ENCODE results near the gene ZNF483.
"Not testable (repeated sequence)": the region's sequence is repeated elsewhere in the genome, so short reads cannot be mapped to it uniquely, and the experiment has no call there.

The ZNF483 gene

DNA sequence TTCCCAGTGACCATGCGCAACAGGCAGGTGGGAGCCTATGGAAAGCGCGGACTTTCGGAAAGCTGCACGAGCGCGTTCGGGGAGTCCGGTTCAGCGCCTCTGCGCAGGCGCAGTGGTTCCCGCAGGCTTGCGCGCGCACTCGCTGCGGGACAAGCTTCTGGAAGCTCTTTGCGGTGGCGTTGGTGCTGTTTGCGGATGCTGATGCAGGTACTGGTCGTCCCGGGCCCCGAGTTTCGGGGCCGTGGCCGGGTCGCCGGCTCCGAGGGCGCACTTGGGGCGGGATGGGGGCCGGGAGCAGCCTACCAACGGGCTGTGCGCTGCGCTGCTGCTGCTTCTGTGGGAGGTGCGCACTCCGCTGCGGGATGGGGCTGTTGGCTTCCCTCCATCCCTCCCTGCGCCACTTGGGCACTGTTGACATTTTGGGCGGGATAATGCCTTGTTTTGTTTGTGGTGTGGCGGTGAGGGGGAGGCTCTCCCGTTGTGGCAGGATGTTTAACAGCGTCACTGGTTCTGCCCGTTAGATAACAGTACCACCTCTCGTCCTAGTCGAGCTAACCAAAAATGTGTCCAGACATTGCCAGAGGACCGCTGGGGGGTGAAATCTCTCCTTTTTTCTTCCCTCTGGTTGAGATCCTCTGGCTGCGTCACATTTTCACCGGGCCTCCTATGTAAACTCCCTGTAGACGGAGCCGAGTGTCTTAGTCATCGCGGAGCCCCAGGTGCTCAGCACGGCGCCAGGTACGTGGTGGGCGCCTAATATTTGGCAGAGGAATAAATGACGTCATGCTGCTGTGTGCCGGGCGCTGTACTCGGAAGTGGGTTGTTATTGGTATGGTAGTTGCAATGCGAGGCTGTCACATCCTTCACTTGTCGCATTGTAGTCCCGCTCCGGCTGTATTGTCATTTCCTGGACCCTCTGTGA, at the start of gene ZNF483:
Gene ZNF483 (plus strand): TSS at position 124 of the 922 bp plus-strand sequence. CDS start 2,217 bp downstream, outside the sequence.
- DNase-seq: peak; percentile 72

DNA sequence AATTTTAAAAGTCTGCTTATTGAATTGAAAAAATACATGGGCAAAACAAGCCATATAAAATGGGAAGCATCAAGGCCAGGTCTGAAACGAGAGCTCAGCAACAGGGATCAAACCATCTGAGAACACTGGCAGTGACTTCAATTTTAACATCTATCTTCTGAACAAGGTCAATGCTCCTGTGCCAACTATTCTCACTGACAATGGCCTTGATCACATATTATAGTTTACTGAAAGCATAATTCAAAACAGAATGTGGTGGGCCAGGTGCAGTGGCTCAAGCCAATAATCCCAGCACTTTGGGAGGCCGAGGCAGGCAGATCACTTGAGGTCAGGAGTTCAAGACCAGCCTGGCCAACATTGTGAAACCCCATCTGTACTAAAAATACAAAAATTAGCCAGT, 49.8 kb upstream of the ZNF483 start:
- no peak for DNase-seq

DNA sequence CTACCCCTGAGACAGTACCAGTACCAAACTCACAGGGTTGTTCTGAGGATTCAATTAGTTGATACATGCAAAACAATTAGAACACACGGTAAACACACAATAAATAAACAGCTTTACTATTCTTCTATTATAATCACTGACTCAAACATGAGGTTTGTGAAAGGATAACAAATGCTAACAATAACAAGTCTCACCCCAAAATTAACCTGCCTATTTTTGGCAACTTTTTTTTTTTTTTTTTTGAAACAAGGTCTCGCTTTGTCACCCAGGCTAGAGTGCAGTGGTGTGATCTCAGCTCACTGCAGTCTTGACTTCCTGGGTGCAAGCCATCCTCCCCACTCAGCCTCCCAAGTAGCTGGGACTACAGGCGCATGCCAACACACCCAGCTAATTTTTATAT, 47.3 kb upstream of the ZNF483 start:
- DNase-seq: no peak

DNA sequence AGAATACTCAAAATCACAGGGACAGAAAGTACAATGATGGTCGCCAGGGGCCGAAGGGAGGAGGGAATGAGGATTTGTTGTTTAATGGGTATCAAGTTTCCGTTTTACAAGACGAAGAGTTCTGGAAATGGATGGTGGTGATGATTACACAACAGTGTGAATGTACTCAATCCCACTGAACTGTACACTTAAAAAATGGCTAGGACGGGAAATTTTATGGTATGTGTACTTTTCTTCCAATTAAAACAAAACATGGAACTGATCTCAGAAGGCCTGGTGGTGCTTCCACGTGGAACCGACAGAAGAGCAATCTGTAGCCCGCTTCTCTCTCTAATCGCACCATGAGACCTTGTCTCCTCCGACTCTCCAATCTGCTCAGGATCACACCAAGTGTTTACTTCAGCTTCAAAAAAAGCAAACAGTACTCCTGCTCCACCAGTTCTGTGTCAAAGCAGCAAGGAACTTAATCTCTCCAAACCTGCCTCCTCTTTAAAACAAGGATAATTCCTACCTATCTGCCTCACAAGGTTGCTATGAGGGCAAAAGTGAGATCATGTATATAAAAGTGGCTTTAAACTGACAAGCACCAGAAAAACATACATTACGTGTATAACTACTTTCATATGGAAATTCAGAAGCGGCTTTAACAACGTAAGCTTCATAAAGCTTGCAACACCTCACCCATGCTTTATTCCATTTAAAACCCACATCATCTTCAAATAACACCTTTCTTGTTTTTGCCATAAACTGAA, 42.9 kb upstream of the ZNF483 start:
- no peak for DNase-seq

DNA sequence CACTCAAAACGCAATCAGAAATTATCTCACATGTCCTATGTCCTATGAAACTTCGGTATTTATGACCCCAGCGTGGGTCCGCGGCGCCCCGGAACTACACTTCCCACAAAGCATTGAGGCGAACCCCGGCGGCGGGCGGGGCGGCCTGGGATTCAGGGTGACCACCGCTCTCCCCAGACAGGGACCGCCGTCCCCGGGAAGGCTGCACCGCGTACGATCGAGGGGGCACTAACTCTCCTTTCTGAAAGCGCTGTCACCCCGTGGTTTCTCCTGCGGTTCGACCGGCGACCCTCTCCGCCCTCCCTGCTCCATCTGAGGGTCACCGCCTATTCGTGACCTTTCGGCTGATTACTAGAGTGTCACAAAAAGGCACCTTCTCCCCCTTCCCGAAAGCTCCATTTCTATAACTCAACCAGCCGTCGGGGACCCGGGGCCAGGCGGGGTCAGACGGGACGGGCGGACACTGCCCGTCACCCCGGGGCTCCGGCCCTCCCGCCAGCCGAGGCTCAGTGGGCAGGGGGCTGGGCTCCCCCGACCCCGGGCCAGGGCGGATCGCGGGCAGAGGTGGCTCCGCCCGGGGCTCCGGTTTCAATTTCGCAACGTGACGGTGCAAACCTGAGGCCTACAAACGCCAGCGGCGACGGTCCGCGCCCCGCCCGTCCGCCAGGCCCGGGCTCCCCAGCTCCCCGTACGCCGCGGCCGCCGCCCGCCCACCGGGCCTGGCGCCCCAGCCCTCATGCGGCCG, 42.1 kb upstream of the ZNF483 start:
- DNase-seq: peak; percentile 75

DNA sequence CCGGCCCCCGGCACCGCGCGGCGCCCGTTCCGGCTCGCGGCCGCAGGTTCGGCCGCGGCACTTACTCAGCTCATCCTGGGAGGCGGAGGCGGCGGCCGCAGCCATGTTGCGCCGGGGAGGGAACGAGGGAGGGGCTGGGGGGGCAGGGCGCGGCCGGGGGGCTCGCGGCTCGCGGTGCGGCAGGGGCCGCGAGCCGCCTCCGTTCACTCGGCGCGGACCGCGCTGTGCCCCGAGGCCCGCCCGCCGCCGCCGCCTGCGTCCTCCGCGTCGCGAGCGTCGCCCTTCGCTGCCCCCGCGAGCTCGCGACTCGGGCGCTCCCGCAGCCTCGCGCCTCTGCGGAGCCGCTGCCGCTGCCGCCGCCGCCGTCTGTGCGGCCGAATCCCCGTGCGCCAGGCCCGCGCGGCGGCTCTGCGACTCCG, 41.5 kb upstream of the ZNF483 start:
- peak; percentile 60 for DNase-seq

DNA sequence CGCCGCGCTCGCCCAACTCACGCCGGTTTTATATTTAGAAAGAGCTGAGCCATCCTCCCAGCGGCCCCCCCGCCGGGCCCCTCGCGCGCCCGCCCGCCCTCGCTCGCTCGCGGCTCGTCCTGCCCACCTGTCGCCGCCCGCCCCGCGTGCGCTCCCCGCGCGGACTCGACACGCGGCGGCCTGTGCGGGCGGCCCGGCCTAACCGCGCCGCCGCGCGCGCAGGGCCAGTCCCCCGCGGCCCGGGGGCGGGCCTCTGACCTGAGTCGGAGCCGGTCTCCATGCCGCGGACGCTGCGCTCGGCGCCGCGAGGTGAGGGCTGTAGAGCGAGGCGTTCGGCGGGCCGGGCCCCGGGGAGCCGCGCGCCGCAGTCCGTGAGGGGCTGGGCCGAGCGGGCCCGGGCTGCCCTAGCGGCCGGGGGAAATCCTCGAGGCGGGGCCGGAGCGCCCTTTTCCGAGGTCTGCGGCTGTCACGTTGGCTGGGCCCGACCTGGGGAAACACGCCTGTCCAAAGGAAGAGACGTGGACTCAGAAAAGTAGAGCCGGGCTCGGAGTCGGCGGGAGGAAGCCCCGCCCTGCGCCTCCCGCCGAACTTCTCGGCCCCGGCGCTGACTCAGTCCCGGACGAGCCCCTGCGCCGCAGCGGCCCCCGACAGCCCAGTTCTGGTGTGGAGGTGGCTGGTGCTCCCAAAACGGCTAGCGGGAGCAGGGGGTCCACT, 41.0 kb upstream of the ZNF483 start, which contains the start of gene ECPAS:
Gene ECPAS (minus strand): TSS at position 526 of the 714 bp plus-strand sequence. CDS start 11,465 bp downstream, outside the sequence.
- peak; percentile 87 for DNase-seq

DNA sequence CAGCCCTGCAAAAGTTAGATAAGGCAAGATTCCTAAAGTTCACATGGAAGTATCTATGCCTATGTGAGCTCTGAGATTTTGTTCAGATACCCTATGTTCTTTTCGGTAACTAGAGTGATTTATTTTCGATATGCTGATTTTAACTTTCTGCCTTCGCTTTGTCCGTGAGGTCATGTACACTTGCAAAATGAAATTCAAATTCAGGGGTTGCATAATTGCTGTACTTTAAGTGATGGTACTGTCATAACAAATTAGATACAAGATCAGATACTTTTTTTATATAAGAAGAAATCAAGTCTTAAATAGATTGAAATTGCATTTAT, 40.4 kb upstream of the ZNF483 start:
- no peak for DNase-seq

DNA sequence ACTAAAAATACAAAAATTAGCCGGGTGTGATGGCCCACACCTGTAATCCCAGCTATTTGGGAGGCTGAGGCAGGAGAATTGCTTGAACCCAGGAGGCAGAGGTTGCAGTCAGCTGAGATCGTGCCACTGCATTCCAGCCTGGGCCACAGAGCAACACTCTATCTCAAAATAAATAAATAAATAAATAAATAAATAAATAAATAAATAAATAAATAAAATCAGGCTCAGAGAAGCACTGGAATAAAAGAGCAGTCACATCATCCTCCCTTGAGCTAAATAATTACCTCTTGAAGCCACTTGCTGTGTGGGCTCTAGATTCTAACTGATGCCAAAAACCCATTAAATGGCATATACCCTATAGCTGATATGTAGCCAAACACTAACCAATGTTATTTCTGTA, 27.8 kb upstream of the ZNF483 start:
- DNase-seq: not testable (repeated sequence)

DNA sequence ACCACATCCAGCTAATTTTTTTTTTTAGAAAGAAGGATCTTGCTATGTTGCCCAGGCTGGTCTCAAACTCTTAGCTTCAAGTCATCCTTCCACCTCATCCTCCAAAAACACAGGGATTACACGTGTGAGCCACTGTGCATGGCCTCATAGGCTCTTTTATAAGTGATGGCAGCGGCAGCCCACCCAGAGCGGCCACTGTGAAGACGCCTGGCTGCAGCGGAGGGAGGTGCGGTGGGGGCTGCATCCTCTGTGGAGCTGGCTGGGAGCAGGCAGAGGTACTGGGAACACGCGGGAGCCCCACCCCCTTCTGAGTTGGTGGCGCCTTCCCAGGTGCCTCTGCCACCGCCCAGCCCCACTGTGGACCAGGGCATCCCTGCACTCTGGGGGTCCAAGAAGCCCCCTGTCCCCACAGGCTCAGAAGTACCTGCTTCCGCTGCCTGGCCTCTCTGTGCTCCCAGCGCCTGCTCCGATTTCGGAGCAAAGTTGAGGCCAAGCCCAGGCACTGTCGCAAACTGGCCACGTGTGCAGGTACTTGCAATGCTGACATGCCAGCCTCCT, 23.9 kb upstream of the ZNF483 start:
- DNase-seq: no peak

DNA sequence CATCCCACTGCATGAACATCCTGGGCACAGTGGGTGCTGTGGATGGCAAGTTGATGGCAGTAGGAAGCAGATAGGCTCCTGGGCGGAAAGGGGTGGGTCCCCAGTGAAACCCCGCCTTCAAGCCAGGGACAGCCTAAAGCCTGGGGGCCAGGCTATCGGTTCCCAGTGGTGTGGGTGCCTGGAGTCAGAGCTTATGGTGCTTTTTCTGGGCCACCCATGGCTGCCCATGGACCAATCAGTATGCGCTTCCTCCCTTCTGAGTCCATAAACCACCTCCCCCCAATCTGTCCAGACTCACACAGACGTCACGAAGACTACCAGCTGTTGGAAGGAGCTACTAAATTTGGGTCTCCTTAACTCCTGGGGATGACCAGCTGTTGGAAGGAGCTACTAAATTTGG, 23.3 kb upstream of the ZNF483 start:
- no peak for DNase-seq

DNA sequence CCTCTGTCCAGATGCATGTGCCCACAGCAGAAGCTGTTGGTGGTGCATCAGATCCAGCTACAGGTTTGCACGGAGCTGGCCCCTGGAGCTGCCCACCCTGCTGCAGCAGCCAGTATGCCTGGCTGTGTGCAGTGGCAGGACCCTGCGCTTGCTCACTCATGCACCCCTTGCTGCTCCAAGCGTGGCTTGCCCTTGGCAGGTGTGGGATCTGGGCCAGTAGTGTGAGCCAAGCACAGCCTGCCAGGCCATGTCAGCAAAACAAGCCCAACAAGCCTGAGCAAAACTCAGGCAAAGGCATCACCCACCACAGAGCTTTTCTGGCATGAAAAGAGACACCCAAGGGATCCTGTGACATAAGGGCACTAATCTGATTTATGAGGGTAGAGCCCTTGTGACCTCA, 22.5 kb upstream of the ZNF483 start:
- DNase-seq: no peak

DNA sequence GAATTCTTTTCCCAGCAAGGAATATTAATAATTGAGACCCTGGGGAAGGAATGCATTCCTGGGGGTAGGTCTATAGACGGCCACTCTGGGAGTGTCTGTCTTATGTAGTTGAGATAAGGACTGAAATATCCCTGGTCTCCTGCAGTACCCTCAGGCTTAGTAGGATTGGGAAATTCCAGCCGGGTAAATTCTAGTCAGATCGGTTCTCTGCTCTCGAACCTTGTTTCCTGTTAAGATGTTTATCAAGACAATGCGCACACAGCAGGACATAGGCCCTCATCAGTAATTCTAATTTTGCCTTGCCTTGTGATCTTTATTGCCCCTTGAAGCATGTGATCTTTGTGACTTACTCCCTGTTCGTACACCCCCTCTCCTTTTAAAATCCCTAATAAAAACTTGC, 13.4 kb upstream of the ZNF483 start:
- not testable (repeated sequence) for DNase-seq

DNA sequence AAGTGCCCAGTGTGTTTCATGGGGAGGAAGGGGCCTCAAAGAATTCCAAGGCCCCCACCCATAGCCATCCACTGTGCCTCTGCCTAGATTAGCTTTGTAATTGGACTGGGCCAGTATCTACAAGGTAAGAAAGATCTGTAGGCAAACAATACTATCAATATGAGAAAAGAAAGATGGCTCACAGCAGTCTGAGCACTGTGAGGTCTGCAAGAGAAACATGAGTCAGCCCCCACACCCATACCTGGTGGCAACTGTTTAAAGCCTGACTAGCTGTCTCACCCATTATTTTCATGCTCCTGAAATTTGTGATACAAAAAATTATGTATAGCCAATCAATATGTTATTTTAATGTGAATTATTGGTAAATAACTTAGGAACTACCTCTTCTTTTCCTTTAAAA, 10.0 kb upstream of the ZNF483 start:
- no peak for DNase-seq

DNA sequence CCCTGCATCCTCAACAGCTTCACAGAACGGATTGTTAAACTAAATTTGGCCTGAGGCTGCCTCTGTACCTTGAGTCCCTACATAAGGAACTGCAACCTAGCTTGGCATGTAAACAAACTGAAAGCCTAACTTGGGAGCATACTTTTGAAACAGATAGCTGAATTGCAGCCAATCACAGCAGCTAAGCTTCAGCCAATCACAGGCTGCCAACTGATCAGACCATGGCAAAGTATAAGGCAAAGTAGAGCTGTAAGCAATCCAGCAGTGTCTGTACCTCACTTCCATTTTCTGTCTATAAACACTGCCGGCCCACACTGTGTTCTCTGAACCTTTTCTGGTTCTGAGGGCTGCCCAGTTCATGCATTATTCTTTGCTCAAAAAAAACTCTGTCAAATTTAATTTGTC, 8.9 kb upstream of the ZNF483 start:
- no peak for DNase-seq

DNA sequence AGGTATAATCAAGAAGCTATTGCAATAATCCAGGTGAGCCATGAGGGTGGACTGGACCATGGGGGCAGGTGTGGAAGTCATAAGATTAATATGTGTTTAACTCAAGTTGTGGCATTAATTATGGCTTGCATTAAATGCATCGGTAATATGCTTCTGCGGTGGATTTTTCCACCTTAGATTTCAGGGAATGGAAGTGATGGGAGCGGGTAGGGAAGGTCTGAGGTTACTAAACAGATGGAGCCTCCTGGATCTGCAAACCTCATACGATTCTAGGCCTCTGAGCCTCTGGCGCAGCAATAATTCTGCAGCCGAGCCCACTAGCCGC, 286 bp upstream of the ZNF483 start:
- no peak for DNase-seq

DNA sequence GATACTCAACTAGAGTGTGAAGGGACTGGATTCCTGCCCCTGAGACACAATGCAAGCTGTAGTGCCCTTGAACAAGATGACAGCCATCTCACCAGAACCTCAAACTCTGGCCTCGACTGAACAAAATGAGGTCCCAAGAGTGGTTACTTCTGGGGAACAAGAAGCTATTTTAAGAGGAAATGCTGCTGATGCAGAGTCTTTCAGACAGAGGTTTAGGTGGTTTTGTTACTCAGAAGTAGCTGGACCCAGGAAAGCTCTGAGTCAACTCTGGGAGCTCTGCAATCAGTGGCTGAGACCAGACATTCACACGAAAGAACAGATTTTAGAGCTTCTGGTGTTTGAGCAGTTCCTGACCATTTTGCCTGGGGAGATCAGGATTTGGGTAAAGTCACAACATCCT, 2.4 kb downstream of the ZNF483 start:
- peak; percentile 55 for DNase-seq

DNA sequence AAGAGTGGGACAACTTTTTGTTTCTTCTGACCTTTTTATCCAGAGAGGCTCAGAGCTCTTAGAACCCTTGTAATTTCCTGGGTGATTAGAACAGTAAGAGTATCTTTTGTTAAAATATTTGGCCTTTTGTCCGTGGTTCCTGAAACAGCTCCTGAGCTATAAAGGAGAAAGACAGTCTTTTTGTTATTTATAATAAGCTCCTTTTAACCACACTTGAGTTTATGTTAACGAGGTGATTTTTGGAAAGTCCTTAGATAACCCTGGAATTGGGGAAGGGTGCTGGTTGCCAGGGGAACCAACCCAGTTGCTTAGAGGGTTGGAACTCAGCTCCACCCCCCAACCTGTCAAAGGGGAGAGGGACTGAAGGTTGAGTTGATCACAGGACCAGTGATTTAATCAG, 4.8 kb downstream of the ZNF483 start:
- DNase-seq: no peak

DNA sequence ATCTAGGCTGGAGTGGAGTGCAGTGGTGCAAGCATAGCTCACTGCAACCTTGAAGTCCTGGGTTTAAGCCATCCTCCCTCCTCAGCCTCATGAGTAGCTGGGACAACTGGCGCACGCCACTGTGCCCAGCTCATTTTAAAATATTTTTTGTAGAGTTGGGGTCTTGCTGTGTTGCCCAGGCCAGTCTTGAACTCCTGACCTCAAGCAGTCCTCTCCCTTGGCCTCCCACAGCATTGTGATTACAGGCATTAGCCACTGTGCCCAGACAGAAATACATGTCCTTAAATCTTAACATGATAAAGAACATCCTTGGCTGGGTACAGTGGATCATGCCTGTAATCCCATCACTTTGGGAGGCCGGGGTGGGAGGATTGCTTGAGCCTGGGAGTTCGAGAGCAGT, 6.7 kb downstream of the ZNF483 start:
- no peak for DNase-seq

DNA sequence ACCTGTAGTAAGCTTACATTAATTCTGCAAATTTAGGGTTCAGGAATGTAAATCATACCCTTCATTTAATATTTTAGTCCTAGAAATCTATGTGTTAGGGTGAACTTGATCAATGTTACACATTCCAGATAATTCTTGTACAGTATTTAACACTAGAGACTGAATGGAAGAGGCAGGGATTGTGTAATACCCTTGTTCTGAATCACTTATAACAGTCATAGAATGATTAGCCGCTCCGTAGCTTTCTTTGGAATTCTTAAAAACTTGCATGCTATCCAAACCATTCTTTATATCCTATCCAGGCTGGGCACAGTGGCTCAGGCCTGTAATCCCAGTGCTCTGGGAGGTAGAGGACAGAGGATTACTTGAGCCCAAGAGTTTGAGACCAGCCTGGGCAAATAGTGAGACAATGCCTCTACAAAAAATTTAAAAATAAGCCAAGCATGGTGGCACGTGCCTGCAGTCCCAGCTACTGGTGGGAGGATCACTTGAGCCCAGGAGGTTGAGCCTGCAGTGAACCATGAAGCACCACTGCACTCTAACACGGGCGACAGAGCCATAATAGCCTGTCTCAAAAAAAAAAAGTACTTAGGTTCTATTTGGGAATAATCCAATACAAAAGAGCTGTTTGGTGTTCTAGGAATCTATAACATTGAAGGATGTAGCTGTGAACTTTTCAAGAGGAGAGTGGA, 8.3 kb downstream of the ZNF483 start:
- no peak for DNase-seq

DNA sequence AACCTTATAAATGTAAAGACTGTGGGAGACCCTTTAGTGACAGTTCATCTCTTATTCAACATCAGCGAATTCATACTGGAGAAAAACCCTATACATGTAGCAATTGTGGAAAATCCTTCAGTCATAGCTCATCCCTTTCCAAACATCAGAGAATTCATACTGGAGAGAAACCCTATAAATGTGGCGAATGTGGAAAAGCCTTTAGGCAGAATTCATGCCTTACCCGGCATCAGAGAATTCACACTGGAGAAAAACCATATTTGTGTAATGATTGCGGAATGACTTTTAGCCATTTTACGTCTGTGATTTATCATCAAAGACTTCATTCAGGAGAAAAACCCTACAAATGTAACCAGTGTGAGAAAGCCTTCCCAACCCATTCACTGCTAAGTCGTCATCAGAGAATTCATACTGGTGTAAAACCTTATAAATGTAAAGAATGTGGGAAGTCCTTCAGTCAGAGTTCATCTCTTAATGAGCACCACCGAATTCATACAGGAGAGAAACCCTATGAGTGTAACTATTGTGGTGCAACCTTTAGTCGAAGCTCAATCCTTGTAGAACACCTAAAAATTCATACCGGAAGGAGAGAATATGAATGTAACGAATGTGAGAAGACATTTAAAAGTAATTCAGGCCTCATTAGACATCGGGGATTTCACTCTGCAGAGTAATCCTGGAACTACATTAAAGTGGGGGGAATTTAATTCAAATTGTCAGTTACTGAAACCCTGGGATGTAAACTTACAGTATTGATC, 17.7 kb downstream of the ZNF483 start:
- no peak for DNase-seq

Data from activated CD4-positive, alpha-beta T cell treated with anti-CD3 and anti-CD28 coated beads, Interleukin-10, Interleukin-2, amounts not matched to agents 100 ng/mL and 50 ng/mL, durations not matched to agents 16 hours and 8 hours (primary cell).